ENCODE measurements around the gene PSMD1.
"Not testable (repeated sequence)": the region's sequence is repeated elsewhere in the genome, so short reads cannot be mapped to it uniquely, and the experiment has no call there.

PSMD1 gene

GRCh38 chr2:231188506-231189170, 132.0 kb downstream of the PSMD1 start:
- DNase-seq, result no peak

DNA sequence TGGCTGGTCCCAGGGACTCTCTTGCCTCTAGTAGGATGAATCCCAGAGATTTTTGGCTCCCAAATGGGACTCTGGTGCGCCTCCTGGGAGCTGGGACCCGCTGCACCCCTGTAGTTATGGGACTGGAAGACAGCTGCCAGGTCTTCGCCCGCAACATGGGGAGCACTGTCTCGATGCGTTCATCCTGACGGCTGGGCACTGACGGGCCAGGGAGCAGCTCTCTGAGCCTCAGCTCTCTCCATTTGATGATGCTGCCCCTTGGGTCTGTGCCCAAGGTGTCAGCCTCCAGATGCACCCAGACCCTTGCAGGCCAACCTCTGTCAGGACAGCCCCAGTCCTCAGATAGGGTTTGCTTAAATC, 132.5 kb downstream of the PSMD1 start:
- no peak for DNase-seq

DNA sequence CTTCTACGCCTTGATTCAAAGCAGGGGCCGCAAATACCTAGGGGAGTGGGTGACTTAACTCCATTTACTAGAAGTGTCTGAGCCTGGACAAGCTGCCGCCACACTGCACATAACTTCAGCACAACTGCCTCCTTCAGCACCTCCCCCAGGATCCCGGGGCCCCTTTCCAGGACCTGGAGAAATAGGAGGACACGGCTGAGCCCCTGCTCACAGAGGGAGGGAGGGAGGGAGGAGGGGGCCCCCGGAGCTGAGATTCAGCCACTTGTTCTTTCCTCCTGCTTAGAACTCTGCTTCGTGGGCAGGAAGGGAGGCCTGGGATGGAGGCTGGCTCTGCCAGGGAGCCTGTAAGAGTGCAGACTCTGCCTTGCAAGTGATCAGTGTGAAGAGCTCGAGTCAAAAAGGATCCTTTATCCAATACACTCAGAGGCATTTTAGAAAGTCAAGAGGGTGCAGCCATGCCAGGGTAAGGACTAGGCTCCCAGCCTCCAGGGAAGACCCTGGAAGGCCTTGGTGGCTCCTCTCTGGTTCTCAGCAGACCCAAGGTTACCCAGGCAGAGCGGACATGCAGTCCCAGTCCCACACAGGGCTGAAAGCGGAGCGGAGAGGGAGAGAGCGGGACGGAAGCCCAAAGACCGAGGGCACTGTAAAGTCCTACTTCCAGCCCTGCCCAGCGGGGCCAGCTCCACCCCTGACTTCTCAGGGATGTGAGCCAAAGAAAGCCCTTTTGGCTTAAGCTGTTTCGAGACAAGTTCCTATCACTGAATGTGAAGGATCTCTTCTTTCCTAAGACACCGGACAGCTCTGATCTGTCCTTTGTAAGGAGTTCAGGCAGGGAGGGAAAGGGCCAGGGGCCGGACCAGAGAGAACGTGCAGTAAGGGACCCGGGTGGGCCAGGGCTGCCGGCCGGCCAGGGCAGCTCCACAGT, 133.2 kb downstream of the PSMD1 start:
- DNase-seq, result no peak

- DNase-seq, result no peak
Observed at GRCh38 chr2:231190531-231191197, 134.0 kb downstream of the PSMD1 start.

DNA sequence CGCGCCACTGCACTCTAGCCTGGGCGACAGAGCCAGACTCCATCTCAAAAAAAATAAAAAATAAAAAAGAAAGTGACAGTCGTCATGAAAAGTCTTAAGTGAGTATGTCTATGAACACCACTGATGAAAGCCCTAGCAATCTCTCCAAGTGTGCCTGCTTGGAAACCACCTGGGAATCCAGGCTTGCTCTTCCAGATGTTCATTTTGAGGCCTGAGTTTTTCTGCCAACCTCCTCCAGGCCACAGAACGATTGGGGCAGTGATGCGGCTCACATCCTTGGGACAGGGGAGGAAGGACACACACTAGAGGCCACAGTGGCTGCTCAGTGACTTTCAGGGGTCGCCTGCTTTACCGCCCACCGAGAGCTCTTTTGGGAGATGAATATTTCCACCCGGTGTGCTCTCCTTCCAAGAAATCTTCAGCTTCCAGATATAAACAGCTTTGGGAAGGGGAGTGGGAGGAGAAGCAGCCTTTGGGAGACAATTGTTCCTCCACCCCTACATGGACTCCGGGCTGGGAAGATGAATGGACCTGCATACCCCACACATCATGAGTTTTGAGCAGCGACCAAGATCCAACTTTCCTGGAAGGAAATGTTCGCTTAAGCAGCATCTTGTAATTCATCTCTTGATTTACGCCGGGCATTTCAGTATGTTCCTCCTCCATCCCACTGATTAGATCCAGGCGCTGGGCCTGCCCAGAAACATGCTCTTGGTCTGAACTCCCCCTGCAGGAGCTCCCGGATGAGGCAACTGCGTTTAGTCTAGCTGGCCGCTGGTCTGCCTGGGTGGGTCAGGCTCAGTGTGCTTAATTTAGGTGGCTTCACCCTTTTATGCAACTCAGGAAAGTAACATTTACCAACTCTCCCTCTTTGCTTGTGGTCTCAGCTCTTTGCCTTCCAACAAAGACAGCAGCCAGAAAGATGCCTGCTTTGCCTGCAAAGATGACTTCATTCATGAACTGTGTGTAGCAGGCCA, 135.5 kb downstream of the PSMD1 start:
- no peak for DNase-seq

GRCh38 chr2:231193216-231193615, 136.5 kb downstream of the PSMD1 start:
- DNase-seq, result no peak

DNA sequence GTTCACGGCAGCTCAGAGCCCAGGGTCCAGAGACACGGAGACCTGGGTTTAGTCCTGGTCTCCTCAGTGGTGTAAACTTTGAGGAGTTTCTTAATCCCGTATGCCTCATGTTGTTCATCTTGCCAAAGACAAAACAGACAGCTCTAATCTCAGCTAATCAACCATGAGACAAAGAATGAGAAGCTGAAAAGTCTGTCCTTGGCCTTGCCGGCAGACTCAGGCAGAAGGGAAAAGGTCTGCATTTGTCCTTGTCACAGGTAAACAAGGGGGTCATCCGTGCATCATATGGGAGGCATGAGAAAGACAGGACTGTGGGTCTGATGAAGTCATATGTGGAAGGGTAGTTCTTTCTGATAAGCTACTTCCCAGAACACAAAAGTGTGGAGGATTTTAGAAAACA, 139.9 kb downstream of the PSMD1 start:
- DNase-seq, result no peak

DNA sequence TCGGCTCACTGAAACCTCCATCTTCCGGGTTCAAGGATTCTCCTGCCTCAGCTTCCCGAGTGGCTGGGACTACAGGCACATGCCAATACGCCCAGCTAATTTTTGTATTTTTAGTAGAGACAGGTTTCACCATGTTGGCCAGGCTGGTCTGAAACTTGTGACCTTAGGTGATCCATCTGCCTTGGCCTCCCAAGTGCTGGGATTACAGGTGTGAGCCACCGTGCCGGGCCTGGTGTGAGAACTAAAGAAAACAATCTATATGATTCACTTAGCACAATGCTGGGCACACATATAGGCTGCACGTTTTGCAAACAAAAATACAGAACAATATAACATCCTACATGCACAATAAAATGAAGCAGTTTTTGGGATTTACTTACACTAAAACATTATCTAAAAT, 140.5 kb downstream of the PSMD1 start:
- not testable (repeated sequence) for DNase-seq

- DNase-seq, result no peak
Observed at GRCh38 chr2:231197706-231198290, 141.1 kb downstream of the PSMD1 start.

DNA sequence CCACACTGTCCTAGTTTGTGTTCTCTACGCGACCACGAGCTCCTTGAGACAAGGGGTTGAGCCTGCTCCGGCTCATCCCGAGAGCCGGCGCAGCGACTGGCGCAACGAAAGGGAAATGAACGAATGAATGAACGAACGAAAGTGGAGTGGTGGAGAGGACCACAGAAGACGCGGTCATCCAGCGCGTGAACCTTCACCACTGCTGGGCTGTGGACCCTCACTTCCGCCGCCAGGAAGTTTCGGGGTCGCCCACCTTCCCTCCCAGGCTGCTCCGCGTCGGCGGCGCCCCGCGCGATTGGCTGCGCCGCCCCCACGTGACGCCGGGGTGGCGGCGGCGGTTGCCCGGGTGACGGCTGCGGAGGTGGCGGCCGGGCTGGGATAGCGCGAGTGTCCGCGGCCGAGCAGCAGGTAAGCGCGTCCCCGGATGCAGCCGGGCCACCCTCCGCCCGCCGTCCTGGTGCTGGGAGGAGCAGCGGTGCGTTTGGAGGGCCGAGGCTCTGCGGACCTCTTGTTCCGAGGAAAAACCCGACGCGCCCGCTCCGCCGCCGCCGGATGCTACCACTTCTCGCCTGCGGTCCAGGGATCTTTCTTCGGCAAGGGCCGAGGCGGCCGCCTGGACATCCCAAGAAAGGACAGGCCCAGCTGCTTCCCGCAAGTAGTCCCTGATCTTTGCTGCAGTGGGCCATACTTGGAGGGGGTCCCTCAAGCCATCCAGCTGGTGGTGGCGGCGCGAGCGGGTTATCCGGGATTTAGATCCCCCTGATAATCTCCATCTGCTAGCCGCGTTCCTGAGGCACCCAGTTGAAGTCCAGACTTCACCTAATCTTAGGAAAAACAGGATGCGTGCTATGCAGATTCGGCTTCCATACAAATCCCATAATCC, 141.9 kb downstream of the PSMD1 start, which contains the start of gene ARMC9:
TSS of gene ARMC9 (plus strand) at position 341 of the 883 bp plus-strand sequence. CDS start 7,608 bp downstream, outside the sequence.
- peak; percentile 64 to 73 for DNase-seq

DNA sequence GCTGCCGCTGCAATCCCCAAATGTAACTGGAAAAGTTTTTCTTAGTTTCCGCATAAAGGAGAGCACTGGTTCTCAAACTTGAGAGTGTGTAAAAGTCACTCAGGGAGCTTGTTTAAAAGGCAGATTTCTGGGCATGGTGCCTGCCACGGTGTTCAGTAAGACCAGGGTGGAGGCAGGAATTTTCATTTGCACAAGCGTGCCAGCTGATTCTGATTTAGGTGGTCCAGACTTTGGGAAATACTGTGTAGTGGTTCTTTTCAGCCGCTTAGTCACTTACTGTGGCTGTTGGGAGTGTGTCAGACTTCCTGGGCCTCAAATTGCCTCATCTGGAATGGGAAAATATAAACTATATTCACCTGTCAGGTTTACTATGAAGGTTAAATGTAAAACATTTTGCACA, 142.6 kb downstream of the PSMD1 start:
- no peak for DNase-seq

DNA sequence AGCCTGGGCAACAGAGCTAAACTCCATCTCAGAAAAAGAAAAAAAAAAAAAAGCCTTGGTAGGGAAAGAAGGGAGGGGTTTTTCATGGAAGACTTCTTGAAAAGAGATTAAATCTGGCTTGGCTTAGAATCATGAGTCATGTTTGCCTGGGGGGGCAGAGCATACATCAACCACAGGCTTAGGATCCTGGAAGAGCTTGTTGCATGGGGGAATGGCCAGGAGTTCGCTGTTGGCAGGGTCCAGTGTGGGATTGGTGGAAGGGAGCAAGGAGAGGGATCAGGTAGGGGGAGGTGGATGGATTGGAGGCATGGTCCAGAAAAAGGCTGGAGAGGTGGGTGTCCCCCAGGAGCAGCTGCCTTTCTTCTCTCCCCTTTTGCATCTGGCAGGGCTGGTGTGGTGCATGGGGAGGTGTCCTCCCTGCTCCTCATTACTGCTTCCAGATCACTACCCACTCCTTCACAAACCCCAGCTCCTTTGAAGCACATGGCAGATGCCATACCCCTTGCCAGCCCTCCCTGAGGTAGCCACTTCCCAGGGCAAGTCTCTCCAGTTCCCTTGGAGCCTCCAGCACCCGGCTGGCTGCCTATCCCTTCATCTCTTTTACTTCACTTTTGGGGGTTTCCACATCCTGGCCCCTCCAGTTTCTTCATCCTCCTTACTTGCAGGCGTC, 144.3 kb downstream of the PSMD1 start:
- DNase-seq, result no peak

DNA sequence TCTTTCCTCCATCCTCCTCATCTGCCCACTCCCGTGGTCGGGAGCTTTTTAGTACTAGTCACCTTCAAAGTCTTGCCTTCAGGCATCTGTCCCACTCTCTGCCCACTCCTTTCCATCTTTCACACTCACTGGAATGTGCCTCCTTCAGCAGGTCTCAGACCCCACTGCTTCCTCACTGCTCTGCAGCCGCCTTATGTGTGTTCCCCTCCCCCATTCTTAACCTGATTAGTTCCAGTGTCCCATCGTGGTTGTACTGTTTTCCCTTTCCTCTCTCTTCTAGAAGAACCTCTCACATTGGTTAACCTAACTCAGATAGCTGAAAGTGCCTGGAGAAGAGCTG, 144.8 kb downstream of the PSMD1 start:
- DNase-seq, result no peak

DNA sequence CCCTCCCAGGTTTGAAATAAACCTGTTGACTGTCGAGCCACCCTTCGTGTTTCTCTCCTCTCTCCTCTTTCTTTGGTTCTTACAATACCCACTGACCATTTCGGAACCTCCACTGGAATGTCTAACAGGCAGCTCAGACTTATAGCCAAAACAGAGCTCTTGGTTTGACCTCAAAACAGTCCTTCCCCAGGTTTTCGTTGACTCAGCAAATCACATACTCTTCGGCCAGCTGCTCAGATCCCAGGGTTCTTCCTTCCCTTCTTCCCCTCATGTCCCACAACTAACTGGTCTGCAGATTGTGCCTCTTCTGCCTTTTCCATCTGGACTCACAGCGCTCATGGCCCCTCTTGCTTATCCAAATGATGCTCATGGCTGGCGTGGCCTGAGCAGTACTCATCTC, 146.4 kb downstream of the PSMD1 start:
- no peak for DNase-seq

- no peak for DNase-seq
Observed at GRCh38 chr2:231204146-231204545, 147.5 kb downstream of the PSMD1 start.

- no peak for DNase-seq
Observed at GRCh38 chr2:231204581-231204980, 147.9 kb downstream of the PSMD1 start.

GRCh38 chr2:231207734-231208133, 151.1 kb downstream of the PSMD1 start:
- DNase-seq, result no peak

- DNase-seq, result no peak
Observed at GRCh38 chr2:231210782-231211181, 154.1 kb downstream of the PSMD1 start.

DNA sequence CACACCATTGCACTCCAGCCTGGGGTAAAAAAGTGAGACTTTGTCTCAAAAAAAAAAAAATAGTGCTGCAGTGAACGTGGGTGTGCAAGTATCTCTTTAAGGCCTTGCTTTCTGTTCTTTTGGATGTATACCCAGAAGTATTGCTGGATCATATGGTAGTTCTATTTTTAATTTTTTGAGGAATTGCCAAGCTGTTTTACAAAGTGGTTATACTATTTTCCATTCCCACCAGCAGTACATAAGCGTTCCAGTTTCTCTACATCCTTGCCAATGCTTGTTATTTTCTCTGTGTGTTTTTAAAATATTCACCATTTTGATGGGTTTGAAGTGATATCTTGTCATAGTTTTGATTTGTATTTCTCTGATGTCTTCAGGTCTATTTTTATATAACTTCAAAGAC, 154.8 kb downstream of the PSMD1 start:
- DNase-seq, result no peak

DNA sequence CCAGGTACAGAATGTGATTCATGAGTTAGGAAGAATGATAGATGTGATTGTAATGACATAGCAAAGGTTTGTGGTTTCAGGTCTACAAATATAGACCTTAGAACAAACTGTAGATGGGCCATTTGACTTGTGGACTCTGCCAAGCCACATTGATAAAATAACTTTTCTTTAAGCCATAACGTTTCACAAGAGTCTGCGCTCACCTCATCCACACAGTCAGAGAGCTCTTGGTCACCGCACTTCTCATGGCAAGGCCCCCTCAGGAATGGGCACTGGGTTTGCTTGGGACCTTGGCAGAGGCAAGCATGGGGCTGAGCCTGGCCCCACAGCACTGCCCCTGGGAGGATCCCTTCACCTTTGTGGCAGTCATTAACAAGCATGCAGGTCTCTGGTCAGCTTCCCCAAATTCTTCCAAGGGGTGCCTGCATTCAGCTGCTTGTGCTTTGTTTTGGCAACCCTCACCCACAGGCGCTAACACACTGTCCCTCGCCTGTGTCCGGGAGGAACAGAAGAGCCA, 155.7 kb downstream of the PSMD1 start:
- no peak for DNase-seq
